H9 (cell line): ENCODE measurements around the gene MOGAT2. TPM values are rescaled to one million over a fixed set of nuclear protein-coding genes. Genes with fewer than 3 reads are reported as not detected.

Source experiments
- DNase-seq: peaks from one replicate; pipeline ENCODE4 v3.0.0-alpha.2; 2017
- H2AFZ ChIP-seq: one replicate; pipeline ENCODE4 v1.6.1; 2013; ENCODE audit warnings: mild to moderate bottlenecking, low read length, control low read depth, moderate library complexity
- H2AK5ac ChIP-seq: 2 replicates; pipeline ENCODE4 v1.6.1; 2013; ENCODE audit warnings: low read length, control low read depth, mixed read lengths; ENCODE audit not compliant: insufficient read length
- H2BK120ac ChIP-seq: one replicate; pipeline ENCODE4 v1.6.1; 2013; ENCODE audit warnings: low read depth, mild to moderate bottlenecking, low read length, control low read depth, inconsistent platforms; ENCODE audit not compliant: poor library complexity, severe bottlenecking
- H2BK12ac ChIP-seq: 2 replicates; pipeline ENCODE4 v1.6.1; 2013; ENCODE audit warnings: low read length, control low read depth, mixed read lengths, low read depth; ENCODE audit not compliant: insufficient read length
- H2BK15ac ChIP-seq: 2 replicates; pipeline ENCODE4 v1.6.1; 2013; ENCODE audit warnings: low read depth, low read length, control low read depth
- H2BK20ac ChIP-seq: one replicate; pipeline ENCODE4 v1.6.1; 2013; ENCODE audit warnings: low read depth, mild to moderate bottlenecking, low read length, control low read depth, inconsistent platforms; ENCODE audit not compliant: poor library complexity, severe bottlenecking
- H2BK5ac ChIP-seq: 2 replicates; pipeline ENCODE4 v1.6.1; 2013; ENCODE audit warnings: low read length, control low read depth, mixed read lengths; ENCODE audit not compliant: insufficient read length
- H3K14ac ChIP-seq: 2 replicates; pipeline ENCODE4 v1.6.1; 2013; ENCODE audit warnings: low read length, control low read depth; ENCODE audit not compliant: insufficient read depth
- H3K18ac ChIP-seq: 2 replicates; pipeline ENCODE4 v1.6.1; 2013; ENCODE audit warnings: low read depth, mild to moderate bottlenecking, mixed read lengths, low read length, control low read depth; ENCODE audit not compliant: insufficient read length
- H3K23ac ChIP-seq: 2 replicates; pipeline ENCODE4 v1.6.1; 2013; ENCODE audit warnings: low read length, control low read depth, mixed read lengths, low read depth; ENCODE audit not compliant: insufficient read length
- H3K23me2 ChIP-seq: 2 replicates; pipeline ENCODE4 v1.6.1; 2013; ENCODE audit warnings: low read depth, mild to moderate bottlenecking, mixed read lengths, low read length, control low read depth; ENCODE audit not compliant: insufficient read length, poor library complexity, severe bottlenecking
- H3K27ac ChIP-seq: 2 replicates; pipeline ENCODE4 v1.5.1; 2013; ENCODE audit warnings: low read length, control low read depth, mixed read lengths, low read depth; ENCODE audit not compliant: insufficient read length
- H3K27me3 ChIP-seq: 2 replicates; pipeline ENCODE4 v1.6.1; 2013; ENCODE audit warnings: low read length, control low read depth, inconsistent platforms; ENCODE audit not compliant: insufficient read depth
- H3K4ac ChIP-seq: 2 replicates; pipeline ENCODE4 v1.6.1; 2013; ENCODE audit warnings: low read depth, mild to moderate bottlenecking, control low read depth, inconsistent platforms, low read length, moderate library complexity
- H3K4me1 ChIP-seq: 2 replicates; pipeline ENCODE4 v1.6.1; 2013; ENCODE audit warnings: low read length, control low read depth, inconsistent platforms; ENCODE audit not compliant: insufficient read depth
- H3K4me2 ChIP-seq: 2 replicates; pipeline ENCODE4 v1.6.1; 2013; ENCODE audit warnings: low read length, control low read depth, mixed read lengths; ENCODE audit not compliant: insufficient read length, insufficient read depth
- H3K56ac ChIP-seq: 2 replicates; pipeline ENCODE4 v1.6.1; 2013; ENCODE audit warnings: low read depth, mild to moderate bottlenecking, mixed read lengths, low read length, control low read depth; ENCODE audit not compliant: insufficient read length
- H3K79me1 ChIP-seq: 2 replicates; pipeline ENCODE4 v1.6.1; 2013; ENCODE audit warnings: low read depth, mild to moderate bottlenecking, moderate library complexity, low read length, control low read depth, inconsistent platforms; ENCODE audit not compliant: insufficient read depth, poor library complexity, severe bottlenecking
- H3K79me2 ChIP-seq: 2 replicates; pipeline ENCODE4 v1.6.1; 2013; ENCODE audit warnings: low read length, control low read depth, inconsistent platforms; ENCODE audit not compliant: insufficient read depth
- H3K9ac ChIP-seq: 2 replicates; pipeline ENCODE4 v1.6.1; 2013; ENCODE audit warnings: low read length, control low read depth, mixed read lengths; ENCODE audit not compliant: insufficient read length; ENCODE audit errors: extremely low read depth
- H3K9me3 ChIP-seq: one replicate; pipeline ENCODE4 v1.6.1; 2013; ENCODE audit warnings: low read depth, low read length, inconsistent platforms; ENCODE audit not compliant: control insufficient read depth
- H3T11ph ChIP-seq: one replicate; pipeline ENCODE4 v1.6.1; 2013; ENCODE audit warnings: mild to moderate bottlenecking, low read length, control low read depth, inconsistent platforms
- H4K20me1 ChIP-seq: one replicate; pipeline ENCODE4 v1.6.1; 2013; ENCODE audit not compliant: control insufficient read depth, insufficient read length, insufficient read depth
- H4K5ac ChIP-seq: 2 replicates; pipeline ENCODE4 v1.6.1; 2013; ENCODE audit warnings: low read depth, mild to moderate bottlenecking, mixed read lengths, low read length, control low read depth; ENCODE audit not compliant: insufficient read length
- H4K8ac ChIP-seq: replicated peaks from 2 replicates; pipeline ENCODE4 v1.6.1; 2013; ENCODE audit warnings: low read length, control low read depth, mixed read lengths, low read depth; ENCODE audit not compliant: insufficient read length
- H4K91ac ChIP-seq: 2 replicates; pipeline ENCODE4 v1.6.1; 2013; ENCODE audit warnings: low read depth, mild to moderate bottlenecking, moderate library complexity, mixed read lengths, low read length, control low read depth; ENCODE audit not compliant: insufficient read length
- H3K27ac Mint-ChIP-seq, 3 experiments: 2 replicates in 2 of 3; 3 replicates in 1 of 3; pipeline ENCODE4 v1.8.0; 2020 to 2021; ENCODE audit warnings: mixed read lengths in 3 of 3, mild to moderate bottlenecking in 1 of 3, moderate library complexity in 1 of 3
- H3K27me3 Mint-ChIP-seq: 2 replicates; pipeline ENCODE4 v1.8.0; 2021; ENCODE audit warnings: low read depth, mild to moderate bottlenecking, moderate library complexity, mixed read lengths
- H3K36me3 Mint-ChIP-seq, 3 experiments: 2 replicates in 2 of 3; 3 replicates in 1 of 3; pipeline ENCODE4 v1.8.0; 2020 to 2021; ENCODE audit warnings: low read depth in 3 of 3, mixed read lengths in 3 of 3; ENCODE audit not compliant: insufficient read depth in 1 of 3
- H3K4me1 Mint-ChIP-seq, 2 experiments: 2 replicates each; pipeline ENCODE4 v1.8.0; 2020; ENCODE audit warnings: mixed read lengths in 2 of 2
- H3K4me3 Mint-ChIP-seq, 2 experiments: 2 replicates in 1 of 2; 3 replicates in 1 of 2; pipeline ENCODE4 v1.8.0; 2020 to 2021; ENCODE audit warnings: mild to moderate bottlenecking in 2 of 2, mixed read lengths in 2 of 2, moderate library complexity in 1 of 2
- H3K9me3 Mint-ChIP-seq, 2 experiments: 2 replicates in 1 of 2; 3 replicates in 1 of 2; pipeline ENCODE4 v1.8.0; 2020; ENCODE audit warnings: mild to moderate bottlenecking in 2 of 2, mixed read lengths in 2 of 2, moderate library complexity in 1 of 2
- CTCF ChIP-seq: fragments of 200-600 bp; sonication (generic); conservative IDR thresholded peaks from 3 replicates; pipeline ENCODE4 v1.8.0; 2021; ENCODE audit warnings: antibody characterized with exemption, mild to moderate bottlenecking
- WGBS: extraction: QIAGEN DNeasy Blood & Tissue Kit; methylation state at CpG from one replicate; pipeline ENCODE4 v1.1.7; 2013; ENCODE audit warnings: missing lambda C conversion rate, low lambda C conversion rate, mixed read lengths; ENCODE audit not compliant: insufficient read length; ENCODE audit errors: extremely low coverage; 5-methylcytosine and 5-hydroxymethylcytosine counted together
- total RNA-seq: library from RNA; stranded (reverse); gene quantifications from 2 replicates; pipeline ENCODE4 v1.2.1, GENCODE V29; 2021

The MOGAT2 gene
- total RNA-seq, 1 experiment from 2014 or later, result not detected

DNA sequence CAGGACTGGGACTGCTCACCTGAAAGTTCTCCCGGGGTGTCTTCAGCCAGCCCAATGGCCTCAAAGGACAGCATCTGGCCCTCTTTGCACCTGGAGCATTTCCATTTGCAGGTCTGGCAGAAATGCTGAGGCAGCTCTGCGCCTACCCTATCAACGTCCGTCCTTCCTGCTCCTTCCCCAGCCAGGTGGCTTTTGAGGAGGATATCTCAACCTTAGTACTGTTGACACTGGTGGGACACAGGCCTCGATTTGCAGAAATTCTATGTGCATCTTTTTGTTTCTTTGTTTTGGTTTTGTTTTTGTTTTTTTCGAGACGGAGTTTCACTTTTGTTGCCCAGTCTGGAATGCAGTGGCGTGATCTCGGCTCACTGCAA lies 5.0 kb downstream of the MOGAT2 start:
- Mint-ChIP-seq H3K27me3 (peaks cover 41% of the 10 kb centered on the region), H3K4me3 (no peak overlapping the region), H3K4me1 (peaks cover 0 to 12% of the 10 kb centered on the region in 2 experiments; a peak in 2 of 4 replicates), H3K9me3 (no peaks in the 10 kb centered on the region; a peak in 1 of 5 replicates), H3K36me3 (no peaks in the 10 kb centered on the region), H3K27ac (no peak overlapping the region)
- H3K23me2 ChIP-seq, result no peaks in the 10 kb centered on the region
- no peak overlapping the region for H3K27ac ChIP-seq
- no peak overlapping the region for H2BK120ac ChIP-seq
- H3K4me2 ChIP-seq, result no peak overlapping the region
- WGBS, result no CpG with 5 or more reads among the region's 9 CpGs
- H4K20me1 ChIP-seq, result no peaks in the 10 kb centered on the region
- H3K9ac ChIP-seq, result no peak overlapping the region
- no peaks in the 10 kb centered on the region for H3K79me2 ChIP-seq
- no peak overlapping the region for H3T11ph ChIP-seq
- H2AK5ac ChIP-seq, result no peak overlapping the region
- no peak overlapping the region for H3K4ac ChIP-seq
- no peak overlapping the region for H2BK12ac ChIP-seq
- H4K91ac ChIP-seq, result no peak overlapping the region
- H3K14ac ChIP-seq, result no peak overlapping the region
- no peak overlapping the region for H2BK5ac ChIP-seq
- no peak overlapping the region for H4K8ac ChIP-seq
- H3K56ac ChIP-seq, result no peak overlapping the region
- no peak overlapping the region for H2BK15ac ChIP-seq
- DNase-seq, result no peak
- H3K79me1 ChIP-seq, result no peaks in the 10 kb centered on the region
- no peaks in the 10 kb centered on the region for H3K4me1 ChIP-seq
- H3K9me3 ChIP-seq, result no peaks in the 10 kb centered on the region
- H3K23ac ChIP-seq, result no peak overlapping the region
- H4K5ac ChIP-seq, result no peak overlapping the region
- H3K18ac ChIP-seq, result no peak overlapping the region
- no peak overlapping the region for H2AFZ ChIP-seq
- peaks cover 2% of the 10 kb centered on the region; the same call in 1 of the 2 replicates for H3K27me3 ChIP-seq
- no peak overlapping the region for H2BK20ac ChIP-seq
- TF ChIP-seq CTCF, result no peak
